Activated T-cell treated with anti-CD3 and anti-CD28 coated beads, Interleukin-2, amount 50 U/mL, for 24 hours (primary cell): ENCODE data around the gene PLEKHG2.

ENCODE experiments used
- DNase-seq: peaks from one replicate; pipeline ENCODE4 v3.0.0-alpha.2; 2020
- H3K27ac Mint-ChIP-seq: 2 replicates; pipeline ENCODE4 v1.8.0; 2020; ENCODE audit warnings: mild to moderate bottlenecking, mixed read lengths
- H3K27me3 Mint-ChIP-seq: 2 replicates; pipeline ENCODE4 v1.8.0; 2020; ENCODE audit warnings: mixed read lengths
- H3K36me3 Mint-ChIP-seq: 2 replicates; pipeline ENCODE4 v1.8.0; 2020; ENCODE audit warnings: low read depth, mixed read lengths
- H3K4me1 Mint-ChIP-seq: 2 replicates; pipeline ENCODE4 v1.8.0; 2020; ENCODE audit warnings: low read depth, mixed read lengths
- H3K4me3 Mint-ChIP-seq: 2 replicates; pipeline ENCODE4 v1.8.0; 2020; ENCODE audit warnings: mild to moderate bottlenecking, moderate library complexity, mixed read lengths
- H3K9me3 Mint-ChIP-seq: 2 replicates; pipeline ENCODE4 v1.8.0; 2020; ENCODE audit warnings: mixed read lengths

The PLEKHG2 gene

GRCh38 chr19:39398297-39398864 is 14.1 kb upstream of the PLEKHG2 start:
- H3K27me3 Mint-ChIP-seq, result no peaks in the 10 kb centered on the region
- H3K36me3 Mint-ChIP-seq, result peaks cover 36% of the 10 kb centered on the region
- H3K27ac Mint-ChIP-seq, result peak overlapping the region; percentile 98
- H3K4me3 Mint-ChIP-seq, result peak overlapping the region; percentile 47
- H3K9me3 Mint-ChIP-seq, result no peaks in the 10 kb centered on the region
- H3K4me1 Mint-ChIP-seq, result peaks cover 70% of the 10 kb centered on the region
- DNase-seq, result peak; percentile 70

GRCh38 chr19:39399668-39400050 is 12.8 kb upstream of the PLEKHG2 start:
- Mint-ChIP-seq H3K4me1 (peaks cover 74% of the 10 kb centered on the region), H3K27me3 (no peaks in the 10 kb centered on the region), H3K36me3 (peaks cover 26% of the 10 kb centered on the region), H3K27ac (peak overlapping the region; percentile 98), H3K4me3 (peak overlapping the region; percentile 3), H3K9me3 (no peaks in the 10 kb centered on the region)
- no peak for DNase-seq

- Mint-ChIP-seq H3K4me3 (no peak overlapping the region), H3K9me3 (no peaks in the 10 kb centered on the region), H3K27me3 (no peaks in the 10 kb centered on the region), H3K4me1 (peaks cover 76% of the 10 kb centered on the region), H3K36me3 (peaks cover 22% of the 10 kb centered on the region), H3K27ac (peak overlapping the region; percentile 98)
- no peak for DNase-seq
Observed at GRCh38 chr19:39400061-39400460, 12.4 kb upstream of the PLEKHG2 start.

- no peaks in the 10 kb centered on the region for H3K9me3 Mint-ChIP-seq
- H3K4me1 Mint-ChIP-seq, result peaks cover 82% of the 10 kb centered on the region
- H3K36me3 Mint-ChIP-seq, result peaks cover 13% of the 10 kb centered on the region
Observed at GRCh38 chr19:39401070-39401548, 11.4 kb upstream of the PLEKHG2 start.

GRCh38 chr19:39401549-39402345 is 10.7 kb upstream of the PLEKHG2 start:
- H3K9me3 Mint-ChIP-seq, result no peaks in the 10 kb centered on the region
- peak overlapping the region; percentile 99 for H3K27ac Mint-ChIP-seq
- peak overlapping the region; percentile 80 for H3K4me3 Mint-ChIP-seq
- peak; percentile 81 for DNase-seq
- H3K4me1 Mint-ChIP-seq, result peaks cover 84% of the 10 kb centered on the region
- H3K36me3 Mint-ChIP-seq, result peaks cover 14% of the 10 kb centered on the region
- H3K27me3 Mint-ChIP-seq, result no peaks in the 10 kb centered on the region

More at GRCh38 chr19:39401070-39401548, 11.4 kb upstream of the PLEKHG2 start:
- DNase-seq, result no peak
- peak overlapping the region; percentile 99 for H3K27ac Mint-ChIP-seq
- no peaks in the 10 kb centered on the region for H3K27me3 Mint-ChIP-seq
- H3K4me3 Mint-ChIP-seq, result peak overlapping the region; percentile 80

- Mint-ChIP-seq H3K9me3 (no peaks in the 10 kb centered on the region), H3K36me3 (peaks cover 23% of the 10 kb centered on the region), H3K4me1 (peaks cover 77% of the 10 kb centered on the region), H3K27me3 (no peaks in the 10 kb centered on the region), H3K4me3 (peak overlapping the region; percentile 80), H3K27ac (peak overlapping the region; percentile 99)
- peak; percentile 86 for DNase-seq
Observed at GRCh38 chr19:39402346-39403300, 9.8 kb upstream of the PLEKHG2 start.

GRCh38 chr19:39403331-39404312 is 8.8 kb upstream of the PLEKHG2 start:
- Mint-ChIP-seq H3K36me3 (peaks cover 30% of the 10 kb centered on the region), H3K9me3 (no peaks in the 10 kb centered on the region), H3K4me1 (peaks cover 70% of the 10 kb centered on the region), H3K27me3 (no peaks in the 10 kb centered on the region), H3K4me3 (peak overlapping the region; percentile 80), H3K27ac (peak overlapping the region; percentile 99)
- peak; percentile 95 for DNase-seq

GRCh38 chr19:39405261-39405957 is 7.1 kb upstream of the PLEKHG2 start:
- peaks cover 26% of the 10 kb centered on the region for H3K36me3 Mint-ChIP-seq
- peaks cover 63% of the 10 kb centered on the region for H3K4me1 Mint-ChIP-seq
- H3K27me3 Mint-ChIP-seq, result no peaks in the 10 kb centered on the region
- H3K27ac Mint-ChIP-seq, result peak overlapping the region; percentile 99
- H3K9me3 Mint-ChIP-seq, result no peaks in the 10 kb centered on the region
- peak overlapping the region; percentile 96 for H3K4me3 Mint-ChIP-seq
- DNase-seq, result no peak

- peaks cover 26% of the 10 kb centered on the region for H3K36me3 Mint-ChIP-seq
- H3K4me1 Mint-ChIP-seq, result peaks cover 64% of the 10 kb centered on the region
- H3K9me3 Mint-ChIP-seq, result no peaks in the 10 kb centered on the region
- H3K27me3 Mint-ChIP-seq, result no peaks in the 10 kb centered on the region
- peak overlapping the region; percentile 99 for H3K27ac Mint-ChIP-seq
- DNase-seq, result peak; percentile 90
- H3K4me3 Mint-ChIP-seq, result peak overlapping the region; percentile 96
Observed at GRCh38 chr19:39405958-39406655, 6.4 kb upstream of the PLEKHG2 start.

GRCh38 chr19:39406656-39407409 is 5.6 kb upstream of the PLEKHG2 start, which contains the start of gene ZFP36:
Gene ZFP36 (plus strand): TSS chr19:39406847. CDS start chr19:39406905, 58 bp downstream.
- Mint-ChIP-seq H3K4me3 (peak within 1 kb of the TSS; percentile 96), H3K9me3 (no peaks in the 10 kb centered on the region), H3K36me3 (peaks cover 26% of the 10 kb centered on the region), H3K27ac (peak within 1 kb of the TSS; percentile 99), H3K4me1 (peaks cover 64% of the 10 kb centered on the region), H3K27me3 (no peaks in the 10 kb centered on the region)
- peak; percentile 92 for DNase-seq

GRCh38 chr19:39407410-39407659 is 5.1 kb upstream of the PLEKHG2 start:
- DNase-seq, result no peak

More at GRCh38 chr19:39407410-39407659, 5.1 kb upstream of the PLEKHG2 start:
- Mint-ChIP-seq H3K4me1 (peaks cover 62% of the 10 kb centered on the region), H3K27me3 (no peaks in the 10 kb centered on the region), H3K36me3 (peaks cover 26% of the 10 kb centered on the region), H3K4me3 (peak overlapping the region; percentile 96), H3K27ac (peak overlapping the region; percentile 96), H3K9me3 (no peaks in the 10 kb centered on the region)
